ENCODE data around the gene ENTREP1.
A peak's percentile ranks its signal among the peaks of the same experiment; 100 is the strongest.
"Not testable (repeated sequence)": the region's sequence is repeated elsewhere in the genome, so short reads cannot be mapped to it uniquely, and the experiment has no call there.

Gene ENTREP1

DNA sequence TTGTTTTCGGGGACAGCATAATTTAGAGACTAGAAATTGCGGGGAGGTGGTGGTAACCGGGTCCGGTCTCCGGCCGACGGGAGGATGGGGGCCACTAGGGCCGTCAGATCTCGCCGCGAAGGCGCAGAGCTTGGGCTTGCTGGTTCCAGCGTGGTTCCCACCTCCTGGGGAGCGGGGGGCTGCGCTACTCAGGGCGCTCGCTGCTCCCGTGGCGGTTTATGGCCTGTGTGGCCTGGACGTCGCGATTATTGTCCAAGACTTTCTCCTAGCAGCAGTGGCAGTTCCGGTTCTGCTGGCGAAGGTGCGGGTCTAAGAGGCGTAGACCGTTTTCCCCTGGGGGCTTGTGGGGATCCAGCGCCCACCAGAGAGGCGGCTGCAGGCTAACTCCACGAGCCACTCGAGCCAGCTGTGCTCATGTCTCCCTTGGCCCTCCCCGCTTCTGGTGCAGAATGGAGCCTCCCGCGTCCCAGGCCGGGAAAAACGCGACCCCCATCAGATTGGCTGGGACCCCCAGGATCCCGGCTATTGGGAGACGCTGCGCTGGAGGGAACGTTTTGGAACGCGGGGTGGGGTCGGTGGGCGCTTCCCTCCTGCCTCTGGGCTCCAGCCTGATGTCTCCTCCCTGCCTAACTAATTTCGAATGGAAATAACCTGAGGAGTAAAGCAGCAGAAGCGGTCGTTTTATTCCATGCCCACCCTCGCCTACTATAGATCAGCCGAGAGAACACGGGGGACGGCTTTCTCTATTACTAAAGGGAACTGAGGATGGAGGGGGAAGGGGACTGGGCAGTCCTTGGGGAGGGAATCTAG is 87.1 kb downstream of the ENTREP1 start:
- no peak for DNase-seq

DNA sequence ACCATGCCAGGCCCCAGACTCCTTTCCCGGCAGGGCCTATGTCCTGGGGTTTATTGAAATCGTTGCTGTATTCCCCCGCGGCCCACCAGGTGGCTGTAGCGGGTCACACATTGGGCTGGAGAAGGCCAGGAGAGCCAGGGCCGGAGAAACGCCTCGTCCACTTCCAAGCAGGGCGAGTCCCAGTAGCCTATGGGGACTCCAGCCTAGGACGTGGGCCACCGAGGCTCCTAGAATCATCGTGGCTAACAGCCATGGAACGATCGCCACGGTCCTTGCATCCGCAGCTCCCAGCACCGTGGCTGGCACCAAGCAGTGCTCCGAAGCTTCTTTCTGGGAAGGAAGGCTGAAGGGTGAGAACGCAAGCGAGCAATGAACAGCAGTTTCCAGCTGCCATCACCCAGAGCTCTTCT is 87.7 kb downstream of the ENTREP1 start:
- DNase-seq, result peak; percentile 38

DNA sequence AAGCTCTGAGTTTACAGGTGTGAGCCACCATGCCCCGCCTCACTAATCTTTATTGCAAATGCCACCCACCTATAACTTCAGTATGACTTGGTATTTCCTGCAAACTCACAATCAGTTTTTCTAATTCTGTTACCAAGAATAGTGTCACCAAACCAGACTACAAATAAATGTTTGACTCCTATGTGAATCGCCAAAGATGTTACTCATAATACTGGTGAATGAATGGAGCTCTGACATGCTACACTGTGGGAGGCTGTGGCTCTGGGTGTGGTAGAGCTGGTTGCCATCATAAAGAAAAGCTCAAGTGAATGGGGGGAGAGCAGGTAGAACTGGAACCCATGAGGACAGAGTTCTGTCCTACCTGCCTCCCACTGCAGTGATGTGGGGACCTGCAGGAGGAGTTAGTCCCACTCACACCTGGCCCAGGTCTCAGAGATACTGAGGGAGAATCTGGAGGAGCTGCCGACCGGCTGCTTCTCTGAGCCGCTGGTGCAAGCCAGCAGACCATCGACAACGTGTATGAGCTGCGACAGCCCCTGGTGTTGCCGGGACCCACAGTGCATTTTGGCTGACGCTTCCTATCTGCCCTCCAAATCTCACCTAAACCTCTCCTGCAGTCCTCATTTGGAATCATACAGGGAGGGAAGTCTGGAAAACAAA is 95.7 kb downstream of the ENTREP1 start:
- no peak for DNase-seq

DNA sequence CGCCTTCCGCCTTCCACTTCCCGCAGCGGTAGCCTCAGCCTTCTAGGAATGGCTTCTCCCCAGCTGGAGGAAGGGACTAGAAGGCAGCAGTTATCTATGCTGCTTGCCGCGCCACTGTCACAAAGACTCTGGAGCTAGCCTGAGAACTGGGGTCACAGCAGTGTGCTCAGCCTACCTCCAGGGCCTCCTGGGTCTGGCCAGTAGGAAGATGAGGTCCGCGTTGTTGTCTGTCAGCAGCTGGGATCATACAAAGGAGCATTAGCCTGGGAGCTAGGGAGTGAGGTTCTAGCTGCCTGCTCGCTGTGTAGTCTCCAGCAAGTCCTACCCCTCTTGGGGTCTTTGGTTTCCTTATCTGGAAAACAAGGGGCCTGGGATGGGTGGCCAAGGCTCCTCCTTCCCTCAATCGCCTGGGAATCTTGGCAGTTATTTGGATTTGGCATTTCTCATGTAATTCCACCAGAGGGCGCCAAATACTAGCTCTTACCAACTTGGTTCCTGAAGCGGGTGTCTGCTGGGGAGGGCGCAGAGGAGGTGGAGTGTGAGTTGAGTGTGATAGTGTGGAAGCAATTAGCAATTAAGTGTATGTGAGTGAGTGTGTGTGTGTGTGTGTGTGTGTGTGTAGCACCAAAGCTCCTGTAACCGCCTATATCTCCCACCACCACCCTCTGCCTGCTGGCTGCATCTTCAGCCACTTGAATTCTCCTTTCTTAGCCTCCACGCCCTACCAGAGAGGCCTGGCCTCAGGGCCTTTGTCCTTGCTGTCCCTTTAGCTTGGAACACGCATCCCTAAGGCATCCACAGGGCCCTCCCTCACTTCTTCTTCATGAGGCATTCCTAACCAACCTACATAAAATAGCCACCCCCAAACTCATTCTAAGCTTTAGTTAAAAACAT is 97.1 kb downstream of the ENTREP1 start:
- DNase-seq, result peak; percentile 59

DNA sequence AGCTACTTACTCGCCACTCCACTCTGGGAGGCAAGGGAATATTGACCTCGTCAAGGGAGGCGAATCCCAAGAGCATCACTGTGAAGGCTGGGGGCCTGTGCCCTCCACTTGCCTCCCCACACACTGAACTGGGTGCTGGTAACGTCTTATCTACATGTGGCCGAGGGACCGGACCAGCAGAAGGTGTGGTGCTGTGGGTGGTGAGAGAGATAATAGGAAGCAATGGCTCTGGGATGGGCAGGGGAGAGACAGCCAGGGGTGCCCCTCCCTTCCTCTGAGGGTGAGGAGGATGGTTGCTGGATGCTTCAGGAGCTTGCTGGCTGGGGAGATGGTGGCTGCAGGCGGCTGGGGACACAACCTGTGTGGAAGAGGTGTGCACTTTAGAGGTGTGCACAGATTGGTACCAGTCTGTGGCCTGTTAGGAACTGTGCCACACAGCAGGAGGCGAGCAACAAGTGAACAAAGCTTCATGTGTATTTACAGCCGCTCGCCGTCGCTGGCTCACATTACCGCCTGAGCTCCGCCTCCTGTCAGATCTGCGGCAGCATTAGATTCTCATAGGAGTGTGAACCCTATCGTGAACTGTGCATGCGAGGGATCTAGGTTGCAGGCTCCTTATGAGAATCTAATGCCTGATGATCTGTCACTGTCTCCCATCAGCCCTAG is 100.3 kb downstream of the ENTREP1 start:
- DNase-seq, result no peak

DNA sequence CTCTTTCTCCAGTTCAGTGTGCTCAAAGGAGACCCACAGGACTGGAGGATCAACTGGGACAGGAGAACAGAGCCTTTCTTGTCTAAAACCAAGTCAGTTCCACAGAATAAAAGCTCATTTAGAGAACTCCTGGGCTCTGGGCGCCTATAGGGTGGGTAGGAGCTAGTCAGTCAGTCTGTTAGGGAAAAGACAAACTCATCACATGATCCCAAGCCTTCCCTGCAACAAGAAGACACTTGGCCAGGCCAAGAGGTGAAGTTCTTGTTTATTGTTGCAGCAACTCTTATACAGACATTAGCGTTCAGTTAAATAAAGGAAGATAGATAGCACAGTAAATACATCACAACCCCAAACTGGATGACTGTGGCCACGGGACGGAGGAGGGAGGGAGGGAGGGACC is 102.3 kb downstream of the ENTREP1 start:
- no peak for DNase-seq

DNA sequence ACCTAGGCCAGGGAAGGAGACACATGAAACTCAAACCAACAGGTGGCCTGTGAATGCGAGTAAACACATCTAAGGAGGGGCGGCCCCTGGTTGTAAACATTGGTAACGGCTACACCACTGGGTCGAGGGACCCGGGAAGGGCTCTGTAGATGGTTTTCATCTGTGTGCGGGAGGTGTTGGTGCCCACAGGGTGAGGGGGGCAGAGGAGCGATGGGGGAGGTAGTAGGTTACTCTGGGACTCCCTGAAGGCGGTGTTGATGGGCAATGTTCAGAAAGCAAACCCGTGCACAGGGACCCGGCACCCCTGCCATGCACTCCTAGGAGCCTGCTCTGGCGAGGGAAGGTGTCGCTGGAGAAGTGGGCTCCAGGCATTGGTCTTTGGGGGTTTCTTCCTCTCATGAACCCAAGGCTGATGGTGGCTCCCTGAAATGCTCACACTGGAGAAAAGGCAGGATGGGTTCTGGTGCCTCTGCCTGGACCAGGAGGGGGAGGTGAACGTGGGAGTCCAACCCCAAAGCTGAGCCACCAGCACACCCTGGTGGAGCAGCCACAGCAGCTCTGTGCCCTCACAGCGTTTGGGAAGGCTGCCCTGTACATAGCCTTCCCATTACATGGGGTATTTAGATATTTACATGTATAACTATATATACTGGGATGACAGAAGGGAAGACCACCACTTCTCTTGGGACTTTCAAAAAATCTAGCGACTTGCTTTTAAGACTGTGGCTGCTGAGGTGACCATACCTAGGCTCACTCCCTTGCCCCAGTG is 103.2 kb downstream of the ENTREP1 start:
- DNase-seq, result no peak

DNA sequence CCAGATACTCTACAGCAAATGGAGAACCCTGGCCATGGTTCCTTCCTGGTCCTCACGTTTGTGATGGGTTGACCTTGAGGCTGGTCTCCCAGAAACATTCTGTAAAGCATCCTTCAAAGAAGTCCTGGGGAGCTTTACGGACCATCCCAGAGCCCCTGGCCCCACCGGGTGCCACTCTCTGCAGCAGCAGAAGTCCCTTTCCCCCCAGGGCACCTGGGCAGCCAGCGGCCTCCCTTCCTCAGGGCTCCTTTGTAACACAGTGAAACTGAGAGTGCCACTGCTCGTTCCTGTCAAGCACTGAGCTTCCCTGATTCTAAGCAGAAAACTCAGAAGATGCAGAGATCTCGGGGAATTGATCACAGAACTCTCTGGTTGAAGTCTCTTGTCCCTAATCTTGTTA is 104.3 kb downstream of the ENTREP1 start:
- DNase-seq, result no peak

DNA sequence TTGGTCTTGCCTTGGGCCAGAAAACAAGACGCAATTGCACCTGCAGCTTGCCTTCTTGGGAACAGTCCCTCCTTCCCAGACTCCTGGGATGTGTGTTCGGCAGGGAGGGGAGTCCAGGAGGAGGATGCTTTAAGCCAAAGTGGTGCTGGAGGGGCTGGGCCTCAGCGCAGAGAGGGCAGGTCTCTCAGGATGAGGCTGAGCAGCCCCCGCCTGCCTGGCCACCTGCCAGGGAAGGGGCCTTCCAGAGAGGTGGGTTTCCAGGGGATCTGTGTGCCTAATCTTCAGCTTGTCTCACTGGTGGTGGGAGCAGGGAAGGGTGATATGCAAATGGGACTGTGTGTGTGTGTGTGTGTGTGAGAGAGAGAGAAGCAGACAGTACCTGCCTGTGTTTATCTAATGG is 105.2 kb downstream of the ENTREP1 start:
- DNase-seq, result no peak

DNA sequence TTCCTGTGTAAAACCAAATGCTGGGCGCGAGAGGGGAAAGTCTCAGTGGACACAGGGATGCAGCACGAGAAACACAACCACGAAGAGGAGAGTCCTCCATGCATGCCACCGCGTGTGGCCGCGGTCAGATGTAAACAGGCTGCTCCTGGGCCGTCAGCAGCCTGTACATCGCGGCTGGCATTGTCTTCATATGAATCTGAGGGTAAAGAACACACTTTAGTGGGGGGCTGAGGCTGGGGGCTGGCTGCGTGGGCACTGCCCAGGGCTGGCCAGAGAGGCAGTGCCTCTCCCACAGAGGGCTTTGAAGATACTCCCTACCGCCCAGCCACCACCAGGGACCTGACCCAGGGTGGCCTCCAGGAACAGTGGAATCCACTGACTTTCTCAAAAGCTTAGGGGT is 106.2 kb downstream of the ENTREP1 start:
- DNase-seq, result no peak

DNA sequence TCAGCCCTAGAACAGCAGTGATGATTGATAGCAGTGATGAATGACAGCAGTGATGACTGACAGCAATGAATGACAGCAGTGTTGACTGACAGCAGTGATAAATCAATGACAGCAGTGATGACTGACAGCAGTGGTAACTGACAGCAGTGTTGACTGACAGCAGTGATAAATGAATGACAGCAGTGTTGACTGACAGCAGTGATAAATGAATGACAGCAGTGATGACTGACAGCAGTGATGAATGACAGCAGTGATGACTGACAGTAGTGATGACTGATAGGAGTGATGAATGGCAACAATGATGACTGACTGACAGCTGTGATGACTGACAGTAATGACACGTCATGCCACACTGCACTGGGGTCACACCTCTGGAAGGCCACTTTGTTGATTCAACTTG is 106.8 kb downstream of the ENTREP1 start:
- no peak for DNase-seq

DNA sequence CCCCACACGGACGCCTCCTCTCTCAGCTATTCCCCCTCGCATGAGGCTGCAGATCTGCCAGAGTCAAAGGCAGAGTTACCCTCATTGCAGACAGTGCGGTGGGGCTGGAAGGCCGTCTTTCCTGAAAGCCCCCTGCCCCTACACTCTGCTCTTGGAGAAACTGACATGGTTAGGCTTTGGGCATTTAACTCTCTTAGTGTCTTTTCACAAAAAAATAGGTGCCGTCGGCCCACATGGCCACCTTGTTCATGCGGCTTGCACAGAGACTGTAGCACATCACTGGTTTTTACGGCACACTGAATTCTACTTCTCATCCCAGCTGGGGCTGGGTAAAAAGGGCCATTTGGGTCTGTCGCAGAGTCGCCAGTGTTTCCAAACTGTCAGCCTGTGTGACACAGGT is 107.6 kb downstream of the ENTREP1 start:
- DNase-seq, result no peak

DNA sequence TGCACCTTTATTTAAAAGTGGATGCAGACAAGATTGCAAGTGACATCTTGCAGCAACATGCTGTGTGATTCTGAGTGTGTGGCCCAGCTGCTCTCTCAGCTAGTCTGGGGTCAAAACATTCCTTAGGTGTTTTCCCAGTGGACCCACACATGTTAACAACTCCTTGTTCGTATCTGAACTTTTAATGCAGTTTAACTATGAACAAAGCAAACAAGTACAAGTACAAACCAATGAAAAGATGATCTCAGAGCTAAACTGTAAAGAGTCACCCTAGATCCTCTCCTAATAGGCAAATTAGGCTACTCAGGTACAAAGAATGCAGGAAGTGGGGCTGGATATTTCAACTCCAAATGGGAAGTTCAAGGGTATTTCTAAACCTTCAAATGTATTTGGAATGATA is 108.4 kb downstream of the ENTREP1 start:
- no peak for DNase-seq

DNA sequence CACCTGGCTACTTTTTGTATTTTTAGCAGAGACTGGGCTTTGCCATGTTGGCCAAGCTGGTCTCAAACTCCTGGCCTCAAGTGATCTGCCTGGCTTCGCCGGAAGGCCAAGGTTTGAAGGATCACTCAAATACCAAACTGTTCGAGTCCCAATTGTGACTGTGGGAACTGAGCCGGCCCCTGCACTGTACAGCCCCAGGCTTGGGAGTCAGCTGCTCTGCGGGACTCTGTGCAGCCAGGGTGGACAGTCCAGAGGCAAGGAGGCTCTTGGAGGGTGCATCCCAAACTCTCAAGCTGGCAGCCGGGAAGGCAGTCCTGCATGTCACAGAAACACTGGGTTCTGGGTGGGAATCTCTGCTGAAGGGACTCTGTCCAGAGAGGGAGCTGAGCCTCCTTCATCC is 109.0 kb downstream of the ENTREP1 start:
- no peak for DNase-seq

DNA sequence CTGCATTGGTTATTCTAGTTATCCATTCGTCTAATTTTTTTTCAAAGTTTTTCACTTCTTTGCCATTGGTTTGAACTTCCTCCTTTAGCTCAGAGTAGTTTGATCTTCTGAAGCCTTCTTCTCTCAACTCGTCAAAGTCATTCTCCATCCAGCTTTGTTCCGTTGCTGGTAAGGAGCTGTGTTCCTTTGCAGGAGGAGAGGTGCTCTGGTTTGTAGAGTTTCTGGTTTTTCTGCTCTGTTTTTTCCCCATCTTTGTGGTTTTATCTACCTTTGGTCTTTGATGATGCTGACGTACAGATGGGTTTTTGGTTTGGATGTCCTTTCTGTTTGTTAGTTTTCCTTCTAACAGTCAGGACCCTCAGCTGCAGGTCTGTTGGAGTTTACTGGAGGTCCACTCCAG is 114.6 kb downstream of the ENTREP1 start:
- not testable (repeated sequence) for DNase-seq

DNA sequence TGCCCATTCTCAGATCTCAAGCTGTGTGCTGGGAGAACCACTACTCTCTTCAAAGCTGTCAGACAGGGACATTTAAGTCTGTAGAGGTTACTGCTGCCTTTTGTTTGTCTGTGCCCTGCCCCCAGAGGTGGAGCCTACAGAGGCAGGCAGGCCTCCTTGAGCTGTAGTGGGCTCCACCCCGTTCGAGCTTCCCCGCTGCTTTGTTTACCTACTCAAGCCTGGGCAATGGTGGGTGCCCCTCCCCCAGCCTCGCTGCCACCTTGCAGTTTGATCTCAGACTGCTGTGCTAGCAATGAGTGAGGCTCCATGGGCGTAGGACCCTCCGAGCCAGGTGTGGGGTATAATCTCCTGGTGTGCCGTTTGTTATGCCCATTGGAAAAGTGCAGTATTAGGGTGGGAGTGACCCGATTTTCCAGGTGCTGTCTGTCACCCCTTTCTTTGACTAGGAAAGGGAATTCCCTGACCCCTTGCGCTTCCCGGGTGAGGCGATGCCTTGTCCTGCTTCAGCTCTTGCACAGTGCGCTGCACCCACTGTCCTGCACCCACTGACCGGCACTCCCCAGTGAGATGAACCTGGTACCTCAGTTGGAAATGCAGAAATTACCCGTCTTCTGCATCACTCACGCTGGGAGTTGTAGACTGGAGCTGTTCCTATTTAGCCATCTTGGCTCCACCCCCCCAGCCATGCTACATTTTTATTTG is 115.4 kb downstream of the ENTREP1 start:
- not testable (repeated sequence) for DNase-seq
